Stimulated activated naive CD8-positive, alpha-beta T cell treated with anti-CD3 and anti-CD28 coated beads, Interleukin-15, Interleukin-2, amounts not matched to agents 100 U/mL and 50 U/mL, for 24 hours (primary cell): ENCODE data around the gene TTC23.
A peak's percentile ranks its signal among the peaks of the same experiment; 100 is the strongest.

Experiments used
- ATAC-seq: fragments of 150-1000 bp; cut with Tn5 transposase; one replicate; pipeline ENCODE4 v1.10.0; 2021
- DNase-seq: peaks from one replicate; pipeline ENCODE4 v3.0.0; 2021

The TTC23 gene, protein sequence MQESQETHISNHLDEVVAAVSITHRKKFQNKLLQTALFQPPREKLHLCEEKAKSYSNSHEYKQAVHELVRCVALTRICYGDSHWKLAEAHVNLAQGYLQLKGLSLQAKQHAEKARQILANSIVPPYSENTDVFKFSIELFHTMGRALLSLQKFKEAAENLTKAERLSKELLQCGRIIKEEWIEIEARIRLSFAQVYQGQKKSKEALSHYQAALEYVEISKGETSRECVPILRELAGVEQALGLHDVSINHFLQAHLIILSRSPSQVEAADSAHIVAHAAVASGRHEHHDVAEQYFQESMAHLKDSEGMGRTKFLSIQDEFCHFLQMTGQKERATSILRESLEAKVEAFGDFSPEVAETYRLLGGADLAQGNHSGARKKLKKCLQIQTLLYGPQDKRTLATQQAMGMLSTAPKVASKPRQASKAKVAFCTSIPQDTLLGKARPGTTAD

GRCh38 chr15:99249270-99249841 lies at the start of gene TTC23:
TSS of gene TTC23 (minus strand) at chr15:99249581. CDS start at chr15:99228712, 20,869 bp downstream.
- DNase-seq, result peak; percentile 9
- ATAC-seq, result no peak

DNA sequence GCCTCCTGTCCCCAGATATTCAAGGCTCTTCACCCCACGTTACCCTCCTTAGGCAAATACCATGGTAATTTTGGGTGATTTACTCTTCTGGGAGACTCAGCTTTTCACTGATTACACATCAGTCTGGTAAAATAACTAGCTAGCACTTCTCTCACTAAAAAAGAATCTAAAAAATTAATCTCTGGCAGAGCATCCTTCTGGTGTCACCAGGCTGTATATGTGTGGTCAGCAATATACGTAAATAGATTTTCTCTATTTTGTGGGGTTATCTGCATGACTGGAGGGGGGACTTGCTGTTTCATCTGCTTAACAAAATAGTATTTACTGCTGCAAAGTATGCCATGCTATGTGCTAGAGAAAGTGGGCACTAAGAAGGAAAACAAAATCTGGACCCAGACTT lies 47.0 kb upstream of the TTC23 start:
- no peak for ATAC-seq
- DNase-seq, result no peak

- no peak for DNase-seq
- no peak for ATAC-seq
Observed at GRCh38 chr15:99295840-99296239, 46.5 kb upstream of the TTC23 start.

DNA sequence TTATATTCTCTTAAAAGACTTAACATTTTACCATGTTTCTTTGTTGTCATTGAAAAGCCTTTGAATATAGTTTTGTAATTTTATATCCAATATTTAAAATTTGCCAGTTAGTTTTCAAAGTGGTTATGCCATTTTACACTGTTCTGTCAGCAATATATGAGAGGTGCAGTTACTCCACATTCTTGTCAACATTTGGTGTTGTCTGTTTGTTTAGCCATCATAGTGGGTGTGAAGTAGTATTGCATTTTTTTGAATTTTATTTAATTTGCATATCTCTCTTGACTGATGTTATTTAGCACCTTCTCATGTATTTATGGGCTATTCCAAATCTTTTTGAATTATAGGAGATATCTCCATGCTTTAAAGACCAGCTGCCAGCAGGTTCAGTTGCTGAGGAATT lies 42.3 kb upstream of the TTC23 start:
- ATAC-seq, result no peak
- no peak for DNase-seq

- ATAC-seq (no peak), DNase-seq (no peak)
Observed at GRCh38 chr15:99283717-99284116, 34.3 kb upstream of the TTC23 start.

DNA sequence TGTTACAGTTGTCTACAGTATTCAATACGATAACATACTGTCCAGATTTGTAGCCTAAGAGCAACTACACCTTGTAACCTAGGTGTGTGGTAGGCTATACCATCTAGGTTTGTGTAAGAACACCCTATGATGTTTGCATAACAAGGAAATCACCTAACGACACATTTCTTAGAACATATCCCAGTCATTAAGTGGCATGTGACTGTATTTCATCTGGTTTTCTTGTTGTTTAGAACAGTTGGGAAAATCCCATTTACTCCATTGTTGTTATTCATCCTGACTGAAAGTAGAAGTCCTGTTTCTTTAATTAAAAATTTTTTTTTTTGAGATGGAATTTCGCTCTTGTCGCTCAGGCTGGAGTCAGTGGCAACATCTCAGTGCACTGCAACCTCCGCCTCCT lies 33.2 kb upstream of the TTC23 start:
- DNase-seq (no peak), ATAC-seq (no peak)

DNA sequence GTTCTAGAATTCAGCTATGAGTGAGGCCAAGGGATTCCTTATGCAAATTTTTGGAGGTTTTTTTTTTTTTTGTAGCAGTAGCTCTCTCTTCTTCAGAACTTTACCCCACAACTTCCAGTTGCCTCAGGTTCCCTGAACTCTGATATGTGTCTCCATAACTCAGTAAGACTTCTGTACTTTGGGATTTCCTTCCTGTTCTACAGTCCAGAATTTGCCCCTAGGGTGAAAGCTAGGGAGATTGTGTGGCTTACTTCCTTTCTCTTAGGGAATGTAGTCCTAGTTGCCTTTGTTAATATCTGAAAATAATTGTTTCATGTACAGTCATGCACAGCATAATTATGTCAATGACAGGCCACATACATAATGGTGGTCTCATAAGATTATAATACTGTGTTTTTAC lies 32.7 kb upstream of the TTC23 start:
- ATAC-seq (no peak), DNase-seq (no peak)

- peak; percentile 14 for DNase-seq
- ATAC-seq, result peak; percentile 79
Observed at GRCh38 chr15:99279827-99280226, 30.4 kb upstream of the TTC23 start.

GRCh38 chr15:99279290-99279689 lies 29.9 kb upstream of the TTC23 start:
- ATAC-seq (peak; percentile 8), DNase-seq (no peak)

- no peak for ATAC-seq
- no peak for DNase-seq
Observed at GRCh38 chr15:99275525-99276128, 26.2 kb upstream of the TTC23 start.

- no peak for DNase-seq
- ATAC-seq, result no peak
Observed at GRCh38 chr15:99275061-99275460, 25.7 kb upstream of the TTC23 start.

DNA sequence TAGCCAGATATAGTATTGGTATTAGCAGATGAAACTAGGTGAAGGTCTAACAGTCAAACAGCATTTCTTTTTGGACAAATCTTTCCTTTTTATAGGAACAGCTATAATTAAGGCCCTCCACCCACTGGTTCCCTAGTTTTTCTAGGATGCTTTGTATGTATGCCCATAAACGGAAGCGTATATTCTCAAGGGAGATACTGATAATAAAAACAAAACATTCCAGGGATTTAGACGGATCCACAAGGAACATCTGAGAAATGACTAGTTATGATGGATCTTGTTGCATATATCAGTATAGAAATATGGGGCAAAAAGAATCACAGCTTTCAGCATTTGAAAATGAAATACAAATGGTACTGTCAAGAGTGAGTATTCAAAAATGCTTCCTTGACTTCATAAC lies 24.4 kb upstream of the TTC23 start:
- ATAC-seq (no peak), DNase-seq (no peak)

DNA sequence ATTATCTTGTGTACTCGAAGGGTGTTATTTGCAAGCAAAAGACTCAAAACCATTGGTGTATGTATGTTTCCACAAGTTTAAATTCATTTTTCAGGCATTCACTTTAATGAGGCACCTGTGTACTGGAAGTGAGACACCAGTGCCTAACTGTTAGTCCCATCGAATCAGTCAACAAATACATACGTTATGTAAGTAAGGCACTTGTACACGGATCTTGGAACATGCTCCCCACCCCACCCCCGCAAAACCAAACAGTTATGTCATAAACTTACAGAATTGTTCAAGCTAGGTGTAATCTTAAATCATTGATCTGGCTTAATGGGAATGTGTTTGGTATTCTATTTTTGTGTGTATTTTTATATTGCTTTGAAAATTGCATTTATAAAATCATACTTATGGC lies 19.1 kb upstream of the TTC23 start:
- ATAC-seq, result no peak
- no peak for DNase-seq

- no peak for ATAC-seq
- no peak for DNase-seq
Observed at GRCh38 chr15:99267957-99268356, 18.6 kb upstream of the TTC23 start.

GRCh38 chr15:99265541-99266070 lies 16.2 kb upstream of the TTC23 start:
- no peak for DNase-seq
- no peak for ATAC-seq

GRCh38 chr15:99264125-99264524 lies 14.7 kb upstream of the TTC23 start:
- DNase-seq, result no peak
- no peak for ATAC-seq

GRCh38 chr15:99257107-99257750 lies 7.8 kb upstream of the TTC23 start:
- no peak for ATAC-seq
- DNase-seq, result no peak

DNA sequence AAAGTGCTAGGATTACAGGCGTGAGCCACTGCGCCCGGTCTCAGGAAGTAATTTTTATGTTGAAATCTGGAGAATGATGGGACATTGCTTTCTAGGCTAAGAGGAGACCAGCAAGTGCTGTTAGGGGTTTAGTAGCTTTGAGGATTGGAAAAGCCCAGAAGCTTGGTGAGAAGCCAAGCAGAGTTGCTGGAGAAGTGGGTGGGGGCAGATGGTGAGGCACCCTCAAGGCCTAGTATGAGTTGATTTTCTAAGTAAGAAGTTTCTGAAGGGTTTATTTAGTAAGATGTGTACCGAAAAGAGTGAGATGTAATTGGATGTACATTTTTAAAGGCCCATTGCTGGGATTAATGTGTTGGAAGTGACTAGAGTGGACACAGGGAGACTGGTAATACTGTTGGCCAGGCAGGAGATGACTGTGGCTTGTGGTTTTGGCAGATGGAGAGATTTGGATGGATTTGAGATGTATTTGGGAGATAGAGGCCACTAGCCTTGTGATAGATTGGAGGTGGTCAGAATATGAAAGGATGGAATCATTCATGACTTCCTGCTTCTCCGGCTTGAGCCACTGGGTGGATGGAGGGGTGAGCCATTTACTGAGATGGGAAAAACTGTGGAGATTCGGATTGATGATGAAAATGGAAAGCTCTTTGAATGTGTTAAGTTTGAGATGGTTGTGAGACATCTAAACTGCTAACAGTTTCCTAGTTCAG lies 4.2 kb upstream of the TTC23 start:
- ATAC-seq (no peak), DNase-seq (no peak)

GRCh38 chr15:99252326-99252725 lies 2.9 kb upstream of the TTC23 start:
- ATAC-seq (no peak), DNase-seq (no peak)

DNA sequence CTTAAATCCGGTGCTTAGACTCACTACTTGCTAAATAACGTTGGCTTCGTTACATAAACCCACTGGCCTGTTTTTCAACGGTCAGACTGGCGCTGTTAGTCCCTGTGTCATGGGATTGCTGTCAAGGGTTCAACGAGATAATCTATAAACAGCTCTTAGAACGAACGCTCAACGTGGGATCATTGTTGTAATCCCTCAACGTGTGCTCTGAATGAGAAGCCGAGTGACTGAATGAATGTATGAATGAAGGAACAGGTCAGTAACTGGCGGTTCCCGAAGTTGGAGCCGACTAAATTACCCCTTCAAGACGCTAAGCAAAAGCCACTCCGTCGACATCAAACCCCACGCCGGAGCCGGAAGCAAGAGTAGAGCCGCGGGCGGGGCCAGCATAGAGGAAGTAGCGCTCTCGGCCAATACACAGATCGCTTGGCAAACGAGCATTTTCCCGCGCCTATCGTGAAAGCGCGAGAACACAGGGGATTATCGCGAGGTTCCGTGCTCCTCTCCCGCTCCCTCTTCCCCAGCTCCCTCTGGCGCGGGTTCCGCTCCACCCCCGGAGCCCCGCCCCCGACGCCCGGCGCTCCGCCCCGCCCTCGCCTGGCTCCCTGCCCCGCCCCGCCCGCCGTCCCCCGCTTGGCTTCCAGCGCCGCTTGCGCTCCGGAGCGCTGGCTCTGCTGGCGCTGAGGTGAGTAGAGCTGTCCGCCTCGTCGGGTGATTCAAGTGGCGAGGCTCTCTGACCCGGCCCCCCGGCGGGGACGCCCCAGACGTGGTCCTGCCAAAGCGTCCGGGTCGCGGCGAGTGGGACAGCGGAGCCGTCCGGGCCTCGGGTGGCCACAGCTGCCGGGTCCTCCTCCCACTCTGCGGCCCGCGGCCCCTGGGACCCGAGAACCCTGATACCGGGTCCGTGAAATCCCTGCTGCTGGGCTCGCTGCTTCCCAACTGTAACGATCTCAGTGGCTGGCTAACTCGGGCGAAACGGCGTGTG lies 1.8 kb upstream of the TTC23 start, which contains the start of gene LRRC28:
Gene LRRC28, plus strand, starts transcription at position 625 of the 985 bp plus-strand sequence. CDS start 4,477 bp downstream, outside the sequence.
- peak; percentile 96 for DNase-seq
- peak; percentile 100 for ATAC-seq

DNA sequence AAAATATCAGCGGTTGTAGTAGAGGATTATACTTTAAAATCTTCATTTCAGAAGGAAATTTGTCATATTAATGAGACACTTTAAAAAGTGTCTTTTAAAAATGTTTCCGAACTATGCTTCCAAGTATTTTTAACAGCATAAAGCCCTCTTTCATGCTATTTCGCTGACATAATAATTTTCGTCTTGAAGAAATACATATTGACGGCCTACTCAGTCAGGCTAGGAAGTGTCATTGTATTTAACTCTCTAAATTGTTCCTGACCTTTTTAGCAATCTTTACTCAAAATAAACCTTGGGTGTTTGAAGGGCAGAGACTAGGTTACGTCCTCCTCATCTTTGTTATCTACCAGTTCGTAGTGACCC lies 1.1 kb upstream of the TTC23 start:
- ATAC-seq (no peak), DNase-seq (no peak)
